ENCODE measurements around the gene GLP1R.

GLP1R gene

GRCh38 chr6:39048481-39049399, at the start of gene GLP1R:
Gene GLP1R, plus strand, starts transcription at chr6:39048781. Its CDS starts 60 bp downstream, at chr6:39048841.
- no peak for DNase-seq

GRCh38 chr6:39003072-39003471, 45.5 kb upstream of the GLP1R start:
- no peak for DNase-seq

DNA sequence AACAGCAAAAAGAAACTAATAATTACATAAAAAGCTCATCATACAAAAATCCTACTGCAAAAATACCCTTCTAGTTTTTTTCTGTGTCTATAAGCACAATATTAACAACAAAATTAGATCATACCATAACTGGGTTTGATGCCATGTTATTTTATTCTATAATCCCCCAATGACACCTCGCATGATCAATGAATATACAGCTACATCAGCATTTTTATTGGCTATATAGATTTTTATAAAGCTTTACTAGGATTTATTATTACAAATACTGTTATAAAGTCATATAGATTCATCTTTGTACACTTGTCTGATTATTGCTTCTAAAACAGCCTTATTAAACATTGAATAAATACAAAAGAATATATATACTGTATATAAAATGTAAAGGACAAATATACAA, 45.1 kb upstream of the GLP1R start:
- no peak for DNase-seq

- no peak for DNase-seq
Measured at GRCh38 chr6:39004801-39005200, 43.8 kb upstream of the GLP1R start.

GRCh38 chr6:39005774-39006173, 42.8 kb upstream of the GLP1R start:
- no peak for DNase-seq

- no peak for DNase-seq
Measured at GRCh38 chr6:39007575-39007974, 41.0 kb upstream of the GLP1R start.

GRCh38 chr6:39008737-39009136, 39.8 kb upstream of the GLP1R start:
- DNase-seq, result no peak

DNA sequence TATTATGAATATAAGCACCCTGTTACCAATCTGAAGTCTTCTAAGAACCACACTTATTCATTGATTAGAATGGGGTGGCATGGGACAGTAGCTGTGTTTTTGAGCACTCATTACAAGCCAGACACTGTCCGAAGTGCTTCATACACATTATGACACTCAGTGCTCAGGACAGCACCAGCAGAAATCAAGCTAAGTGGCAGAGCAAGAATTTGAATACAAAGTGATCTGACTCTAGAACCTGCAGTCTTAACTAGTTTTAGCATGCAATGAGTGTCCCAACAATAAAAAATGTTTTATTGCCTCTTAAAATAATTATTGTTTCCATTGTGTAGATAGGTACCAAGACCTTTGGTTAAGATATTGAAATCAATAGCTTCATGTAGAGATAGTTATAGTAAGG, 39.1 kb upstream of the GLP1R start:
- DNase-seq, result no peak

DNA sequence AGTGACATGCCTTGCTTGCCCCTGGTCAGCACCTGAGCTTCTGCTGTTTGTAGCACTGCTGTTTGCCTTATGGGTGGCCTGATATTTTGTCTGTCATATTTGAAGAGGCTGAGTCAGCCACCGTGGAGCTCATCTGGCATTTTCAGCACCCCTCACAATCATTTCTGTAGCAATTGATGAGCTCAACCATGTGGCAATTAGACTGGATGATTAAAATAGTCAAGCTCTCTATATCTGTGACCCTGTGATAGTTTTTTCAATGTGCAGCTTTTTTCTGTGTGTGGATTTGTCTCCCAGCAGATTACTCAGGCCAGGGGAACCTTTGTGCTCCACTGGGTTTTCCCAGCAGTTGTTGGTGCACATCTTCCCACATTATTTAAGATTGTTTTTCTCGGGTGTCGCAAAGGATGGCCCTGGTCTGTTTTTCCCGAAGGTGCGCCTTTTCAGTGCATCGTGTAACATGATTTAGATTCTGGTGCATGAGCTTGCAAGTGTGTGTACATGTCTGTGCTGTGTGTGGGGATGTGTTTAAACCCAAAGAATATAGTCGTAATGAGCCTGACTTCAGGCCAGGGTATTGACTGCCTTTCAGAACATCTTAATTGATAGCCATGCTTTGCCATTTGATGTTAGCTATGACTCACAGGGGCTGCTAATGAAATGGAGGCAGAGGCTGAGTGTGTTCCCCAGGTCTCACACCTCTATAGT, 31.6 kb upstream of the GLP1R start:
- no peak for DNase-seq

DNA sequence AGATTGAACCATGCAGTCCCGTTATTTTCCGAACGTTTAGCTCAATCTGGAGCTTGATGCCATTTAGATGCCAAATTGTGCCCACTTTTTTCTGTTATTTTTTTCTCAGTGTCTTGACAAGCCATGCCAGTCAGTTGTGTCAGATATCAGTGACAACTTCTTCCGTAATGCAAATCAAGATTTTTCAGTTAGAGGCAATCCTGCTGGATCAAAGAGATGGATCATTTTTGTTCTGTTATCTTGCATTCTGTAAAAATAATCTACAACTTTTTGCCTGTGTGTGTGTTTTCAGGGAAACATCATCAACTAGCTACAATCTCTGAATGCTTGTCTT, 31.1 kb upstream of the GLP1R start:
- no peak for DNase-seq

DNA sequence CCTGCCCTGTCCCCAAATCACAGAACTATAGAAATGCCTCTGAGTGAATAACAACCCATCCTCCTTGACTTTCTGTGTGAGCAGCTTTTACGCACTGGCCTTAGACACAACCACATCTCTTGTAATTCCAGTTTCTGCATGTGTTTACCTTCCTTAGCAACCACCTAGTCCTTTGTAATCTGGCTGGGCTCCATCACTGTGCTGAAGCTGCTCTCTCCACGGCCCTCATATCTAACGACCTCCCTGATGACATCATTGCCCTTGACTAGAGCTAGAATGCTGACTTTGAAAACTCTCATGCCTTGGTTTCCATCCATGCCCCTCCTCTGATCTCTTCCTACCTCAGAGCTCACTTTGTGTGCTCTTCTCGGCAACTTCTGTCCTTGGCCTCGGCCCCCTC, 30.5 kb upstream of the GLP1R start:
- no peak for DNase-seq

GRCh38 chr6:39020136-39020535, 28.4 kb upstream of the GLP1R start:
- no peak for DNase-seq

GRCh38 chr6:39021041-39021440, 27.5 kb upstream of the GLP1R start:
- no peak for DNase-seq

DNA sequence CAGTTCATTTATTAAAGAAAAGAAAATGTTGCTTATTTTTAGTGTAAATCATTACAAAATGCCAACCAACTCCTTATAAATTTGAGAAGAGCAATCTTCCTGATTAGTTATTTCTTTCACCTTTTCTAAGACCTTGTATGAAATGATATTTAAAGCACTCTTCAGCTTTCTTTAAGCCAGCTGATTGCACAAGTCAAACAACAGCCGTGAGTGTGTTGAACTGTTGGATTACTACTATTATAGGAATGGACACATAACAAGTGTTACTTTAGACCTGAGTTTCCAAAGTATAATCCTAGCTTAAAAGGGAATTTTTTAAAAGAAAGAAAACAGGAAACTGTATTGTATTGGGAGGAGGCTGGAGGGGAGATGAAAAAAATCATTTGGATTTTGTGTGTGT, 26.8 kb upstream of the GLP1R start:
- no peak for DNase-seq

GRCh38 chr6:39026175-39026574, 22.4 kb upstream of the GLP1R start:
- DNase-seq, result no peak

GRCh38 chr6:39029156-39030011, 19.2 kb upstream of the GLP1R start:
- no peak for DNase-seq

- DNase-seq, result no peak
Measured at GRCh38 chr6:39035681-39036080, 12.9 kb upstream of the GLP1R start.

DNA sequence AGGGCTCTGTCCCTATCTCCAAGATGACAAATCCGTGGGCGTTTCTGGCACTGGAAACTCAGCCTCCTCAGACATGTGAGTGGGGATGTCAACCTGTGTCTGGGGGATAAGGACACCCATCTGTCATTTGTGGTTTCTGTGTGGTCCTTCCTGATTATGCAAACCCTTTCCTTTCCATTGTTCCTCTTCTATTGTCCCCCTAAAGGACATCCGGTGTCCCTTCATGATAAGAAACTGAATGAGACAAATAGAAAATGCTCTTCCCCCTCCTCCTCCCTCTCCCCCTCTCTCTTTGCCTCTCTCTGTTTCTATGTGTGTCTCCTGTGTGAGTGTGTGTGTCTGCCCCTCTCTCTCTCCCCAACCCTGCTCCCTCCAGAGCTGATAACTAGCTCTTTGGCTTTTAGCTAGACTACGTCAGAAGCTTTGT, 11.5 kb upstream of the GLP1R start:
- no peak for DNase-seq

- DNase-seq, result no peak
Measured at GRCh38 chr6:39037707-39038106, 10.9 kb upstream of the GLP1R start.

DNA sequence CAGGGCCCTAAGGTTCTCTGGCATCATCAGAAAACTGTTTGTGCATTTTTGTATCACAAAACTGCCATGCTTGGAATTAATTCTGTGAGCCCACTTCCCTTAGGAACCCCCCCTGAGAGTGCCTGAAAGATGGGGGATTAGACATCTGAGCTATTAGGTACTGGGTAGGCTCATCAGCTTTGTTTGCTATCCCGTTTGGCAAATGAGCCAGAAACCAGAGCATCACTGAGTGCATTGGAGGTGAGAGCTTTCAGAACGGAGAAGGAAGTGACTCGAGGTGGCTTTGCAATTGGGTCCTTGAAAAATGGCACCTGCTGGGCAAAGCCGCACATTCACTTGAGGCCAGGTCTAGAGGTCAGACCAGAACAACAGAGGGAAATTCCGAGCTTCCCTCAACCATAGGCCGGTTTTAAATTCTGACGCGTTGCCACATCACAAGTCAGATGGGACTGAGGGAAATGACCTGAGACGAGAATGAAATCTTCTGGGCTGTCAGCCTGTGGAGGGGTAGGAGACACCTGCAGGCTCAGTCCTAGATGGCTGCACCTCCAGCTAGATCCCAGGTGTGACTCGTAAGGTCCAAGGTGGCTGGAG, 8.4 kb upstream of the GLP1R start:
- no peak for DNase-seq

DNA sequence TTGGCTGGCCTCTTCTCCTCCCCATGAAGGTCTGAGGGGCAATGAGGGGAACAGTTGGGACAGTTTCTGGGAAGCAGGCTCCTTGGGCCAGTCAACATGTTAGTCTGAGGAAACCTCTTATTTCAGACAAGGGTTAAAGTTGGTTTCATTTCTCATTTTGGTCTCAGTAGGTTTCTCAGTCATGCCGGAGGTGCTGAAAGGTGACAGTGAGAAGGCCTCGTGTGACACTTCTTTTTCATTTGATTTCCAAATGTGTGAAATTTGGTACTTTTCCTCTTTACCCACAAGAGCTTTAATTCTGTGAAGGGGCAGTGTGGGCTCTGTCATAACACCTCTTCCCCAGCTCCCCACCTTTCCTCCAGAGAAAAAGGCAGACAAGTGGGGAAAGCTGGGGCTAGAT, 7.5 kb upstream of the GLP1R start:
- DNase-seq, result no peak

- no peak for DNase-seq
Measured at GRCh38 chr6:39043776-39044175, 4.8 kb upstream of the GLP1R start.

- no peak for DNase-seq
Measured at GRCh38 chr6:39044181-39044580, 4.4 kb upstream of the GLP1R start.

All from T1000 (cell line).